A673 (cell line): Measurements from ENCODE around the gene CHRNE. TPM values are rescaled to one million over a fixed set of nuclear protein-coding genes. Genes with fewer than 3 reads are reported as not detected.
A peak's percentile ranks its signal among the peaks of the same experiment; 100 is the strongest.

ENCODE experiments used
- BruUV-seq: library from RNA; stranded (reverse); fragments of 400-500 nt; replicated peaks from 2 replicates; lab custom pipeline; 2021; lab: Mats Ljungman, UMichigan
- CTCF ChIA-PET: fragments of 300-600 bp; sonication (Branson Sonifier 250); formaldehyde crosslinking; loops from one replicate; lab custom pipeline; 2022; ENCODE audit warnings: antibody characterized with exemption; lab: Charles Lee
- POLR2A ChIA-PET: fragments of 300-600 bp; sonication (Branson Sonifier 250); formaldehyde crosslinking; loops from one replicate; lab custom pipeline; 2022; ENCODE audit warnings: antibody characterized with exemption; ENCODE audit not compliant: low non-redundant PET; lab: Charles Lee
- DNase-seq: peaks from one replicate; pipeline ENCODE4 v3.0.0-alpha.2; 2015; ENCODE audit warnings: low spot score
- H3K27ac ChIP-seq: fragments of 200-600 bp; sonication (generic); 2 replicates; pipeline ENCODE4 v1.5.1; 2016; ENCODE audit warnings: mixed run types, low read depth, mild to moderate bottlenecking, mixed read lengths, antibody characterized with exemption, low read length; ENCODE audit not compliant: poor library complexity, severe bottlenecking
- H3K27me3 ChIP-seq: fragments of 200-600 bp; sonication (generic); replicated peaks from 2 replicates; pipeline ENCODE4 v1.6.1; 2017; ENCODE audit warnings: mixed run types, low read depth, mild to moderate bottlenecking, mixed read lengths, antibody characterized with exemption, low read length; ENCODE audit not compliant: insufficient read depth, poor library complexity
- H3K36me3 ChIP-seq: fragments of 200-600 bp; sonication (generic); 2 replicates; pipeline ENCODE4 v1.6.1; 2016; ENCODE audit warnings: mixed run types, mild to moderate bottlenecking, mixed read lengths, antibody characterized with exemption, low read length; ENCODE audit not compliant: insufficient read depth, poor library complexity, severe bottlenecking
- H3K4me1 ChIP-seq: fragments of 200-600 bp; sonication (generic); 2 replicates; pipeline ENCODE4 v1.6.1; 2017; ENCODE audit warnings: mixed run types, mild to moderate bottlenecking, mixed read lengths, antibody characterized with exemption, low read length; ENCODE audit not compliant: insufficient read depth, poor library complexity, severe bottlenecking
- H3K4me3 ChIP-seq: fragments of 200-600 bp; sonication (generic); 2 replicates; pipeline ENCODE4 v1.5.1; 2016; ENCODE audit warnings: low read depth, mixed run types, mild to moderate bottlenecking, mixed read lengths, low read length; ENCODE audit not compliant: poor library complexity, severe bottlenecking
- H3K9me3 ChIP-seq: fragments of 200-600 bp; sonication (generic); 2 replicates; pipeline ENCODE4 v1.6.1; 2016; ENCODE audit warnings: mixed run types, low read depth, mild to moderate bottlenecking, mixed read lengths, antibody characterized with exemption, low read length; ENCODE audit not compliant: poor library complexity, severe bottlenecking
- CTCF ChIP-seq: fragments of 300-800, 200-600 bp; sonication (generic); conservative IDR thresholded peaks from 2 replicates; pipeline ENCODE4 v1.5.1; 2017; ENCODE audit warnings: low read depth, mild to moderate bottlenecking, antibody characterized with exemption, low read length, moderate library complexity, mixed read lengths
- EZH2 ChIP-seq: fragments of 200-600 bp; sonication (generic); IDR thresholded peaks from 2 replicates; pipeline ENCODE4 v1.6.1; 2017; ENCODE audit warnings: borderline replicate concordance, low read depth, mild to moderate bottlenecking, mixed read lengths, antibody characterized with exemption, low read length; ENCODE audit not compliant: poor library complexity, severe bottlenecking
- intact Hi-C: fragments of 100-400 bp; cut with micrococcal nuclease; formaldehyde crosslinking; loops from one replicate; pipeline ENCODE4 v1.10.0; 2022; ENCODE audit not compliant: unreplicated experiment
- total RNA-seq: library from RNA; stranded (reverse); gene quantifications from 2 replicates; pipeline ENCODE4 v1.2.3, GENCODE V29; 2021

The CHRNE gene
- total RNA-seq, 1 experiment from 2014 or later = 0.21 TPM

- Histone ChIP-seq H3K36me3 (peaks cover 36% of the 10 kb centered on the region), H3K27me3 (no peaks in the 10 kb centered on the region), H3K9me3 (no peaks in the 10 kb centered on the region), H3K27ac (peak within 1 kb of the TSS; percentile 99), H3K4me1 (peaks cover 36% of the 10 kb centered on the region), H3K4me3 (peak within 1 kb of the TSS; percentile 100)
- no TSS peak for BruUV-seq
- TF ChIP-seq EZH2 (no peak), CTCF (no peak)
- CTCF ChIA-PET = interaction anchor here (0.5 to 1.0 kb wide), 2 partner anchors 8 to 527 kb away, joined by 4 to 6 read pairs; partner anchors contain the start of gene RNF167
- POLR2A ChIA-PET = interaction anchor here (0.6 kb wide), 1 partner anchor 111 kb away, joined by 3 read pairs; no protein-coding TSS in a partner anchor
- peak; percentile 98 for DNase-seq
- intact Hi-C loops = loop anchor here (2.0 kb wide), 1 partner anchor 18 kb away; the partner anchor contains the start of gene SPAG7
Measured at GRCh38 chr17:4948166-4948930, 45.5 kb upstream of the CHRNE start, which contains the start of gene PFN1. Gene PFN1, minus strand, starts transcription at chr17:4948530. Its CDS starts 136 bp downstream, at chr17:4948394.

GRCh38 chr17:4947411-4948165 lies 44.7 kb upstream of the CHRNE start:
- ChIA-PET CTCF (interaction anchor here (0.5 to 1.0 kb wide), 2 partner anchors 7 to 114 kb away, joined by 3 to 4 read pairs; partner anchors contain the start of gene RNF167), POLR2A (no interaction called here)
- Histone ChIP-seq H3K27me3 (no peaks in the 10 kb centered on the region), H3K36me3 (peaks cover 41% of the 10 kb centered on the region), H3K27ac (peak overlapping the region; percentile 99), H3K4me1 (peaks cover 36% of the 10 kb centered on the region), H3K9me3 (no peaks in the 10 kb centered on the region), H3K4me3 (peak overlapping the region; percentile 100)
- TF ChIP-seq EZH2 (no peak), CTCF (no peak)
- peak; percentile 79 for DNase-seq
- intact Hi-C loops = loop anchor here (2.0 kb wide), 1 partner anchor 19 kb away; the partner anchor contains the start of gene SPAG7
- BruUV-seq = no TSS peak

GRCh38 chr17:4947010-4947410 lies 44.1 kb upstream of the CHRNE start:
- peak; percentile 43 for DNase-seq
- POLR2A ChIA-PET = no interaction called here
- Histone ChIP-seq H3K27ac (peak overlapping the region; percentile 99), H3K4me3 (peak overlapping the region; percentile 100), H3K9me3 (no peaks in the 10 kb centered on the region), H3K4me1 (peaks cover 36% of the 10 kb centered on the region), H3K36me3 (peaks cover 41% of the 10 kb centered on the region), H3K27me3 (no peaks in the 10 kb centered on the region)
- no peak for TF ChIP-seq EZH2
- TF ChIP-seq CTCF = no peak
- BruUV-seq = no TSS peak
- CTCF ChIA-PET = interaction anchor here (0.5 kb wide), 1 partner anchor 114 kb away, joined by 3 read pairs; no protein-coding TSS in a partner anchor
- intact Hi-C loops = no loop called here
